ENCODE measurements around the gene PRKG2.

Gene PRKG2

DNA sequence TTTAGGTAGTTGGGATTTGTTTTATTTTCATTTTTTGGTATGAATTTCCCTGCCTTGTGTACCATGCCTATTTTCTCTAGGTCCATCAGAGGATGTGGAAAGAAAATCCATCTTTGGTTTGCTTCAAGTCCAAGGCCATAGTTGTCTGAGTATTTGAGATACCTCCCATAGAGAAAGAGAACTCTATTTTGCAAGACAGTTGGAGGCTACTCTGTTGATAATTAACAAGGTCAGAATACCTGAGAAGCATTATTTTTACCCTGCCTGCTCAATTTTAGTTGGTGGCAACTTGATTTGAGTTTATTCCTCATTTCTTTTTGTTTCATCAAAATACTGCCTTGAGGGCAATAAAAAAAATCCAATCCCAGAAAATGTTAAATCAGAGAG, 153.7 kb downstream of the PRKG2 start:
- Histone ChIP-seq H2AK5ac (ENCODE audit: low read length) (no peak overlapping the region), H4K12ac (ENCODE audit: low read depth, low read length) (no peak overlapping the region), H3K9ac (ENCODE audit: low read length) (no peak overlapping the region), H3K4me3 (ENCODE audit: low read depth, low read length) (no peak overlapping the region), H3K79me2 (ENCODE audit: control insufficient read depth, insufficient read depth, low read length, poor library complexity) (no peaks in the 10 kb centered on the region), H3K9me3 (ENCODE audit: insufficient read depth, low read depth, low read length) (no peaks in the 10 kb centered on the region), H2BK12ac (ENCODE audit: low read length) (no peak overlapping the region), H2AFZ (ENCODE audit: insufficient read depth, low read length, poor library complexity) (no peak overlapping the region), H2BK120ac (ENCODE audit: insufficient read depth, low read length, poor library complexity) (no peak overlapping the region), H3K4ac (ENCODE audit: low read depth, low read length) (no peak overlapping the region), H3K14ac (ENCODE audit: low read length) (no peak overlapping the region), H3K27ac (ENCODE audit: low read depth, low read length) (no peak overlapping the region), H3K36me3 (ENCODE audit: control insufficient read depth in 1 of 2, insufficient read depth in 2 of 2, low read length in 2 of 2) (no peaks in the 10 kb centered on the region), H4K91ac (ENCODE audit: low read depth, low read length) (no peak overlapping the region), H3K23ac (ENCODE audit: low read length) (no peak overlapping the region), H3K79me1 (ENCODE audit: low read length) (no peaks in the 10 kb centered on the region), H4K8ac (ENCODE audit: low read depth, low read length) (no peak overlapping the region), H3K27me3 (ENCODE audit: insufficient read depth, low read length) (no peaks in the 10 kb centered on the region), H2BK5ac (ENCODE audit: low read depth, low read length, poor library complexity) (no peak overlapping the region), H3K18ac (ENCODE audit: low read length) (no peak overlapping the region), H3K4me2 (ENCODE audit: low read length) (no peak overlapping the region), H3K4me1 (ENCODE audit: control insufficient read depth in 1 of 2, insufficient read depth in 2 of 2, low read length in 2 of 2) (no peaks in the 10 kb centered on the region)
- no peak for DNase-seq

DNA sequence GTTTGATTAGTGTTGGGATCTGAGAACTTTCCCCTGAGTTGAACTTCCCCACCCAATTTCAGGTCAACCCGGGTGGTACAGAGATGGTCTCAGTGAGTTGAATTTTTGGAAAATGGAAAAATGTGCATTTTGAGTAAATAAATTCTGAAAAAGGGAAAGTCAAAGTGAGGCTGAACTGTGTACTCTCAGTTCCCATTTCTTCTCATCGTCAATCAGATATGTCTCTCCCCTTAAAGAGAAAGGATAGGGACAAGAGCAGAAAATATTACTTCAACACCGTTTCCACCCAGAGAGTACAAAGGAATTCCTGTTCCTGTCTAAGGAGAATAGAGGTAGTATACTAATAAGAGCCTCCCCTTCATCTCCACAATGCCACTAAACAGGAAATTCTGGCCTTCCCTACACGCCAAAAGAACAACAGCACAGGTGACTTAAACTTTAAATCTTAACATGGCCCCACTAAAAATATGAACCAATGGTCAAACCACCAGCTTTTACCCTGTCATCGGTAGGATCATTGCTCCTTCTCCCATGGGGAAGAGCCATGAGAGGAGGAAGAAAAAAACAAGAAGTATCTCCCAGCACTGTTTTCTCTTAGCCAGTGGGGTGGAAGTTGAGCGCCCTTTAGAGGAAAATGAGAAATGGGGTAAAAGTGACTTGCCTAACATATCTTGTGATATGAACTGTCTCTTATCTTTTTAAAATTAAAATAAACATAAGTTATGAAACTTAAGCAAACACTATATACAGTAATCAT, 154.3 kb downstream of the PRKG2 start:
- no peak overlapping the region for H3K4me3 ChIP-seq (ENCODE audit: low read depth, low read length)
- H3K9me3 ChIP-seq (ENCODE audit: insufficient read depth, low read depth, low read length) = no peaks in the 10 kb centered on the region
- H2BK12ac ChIP-seq (ENCODE audit: low read length) = no peak overlapping the region
- no CpG with 5 or more reads among the region's 6 CpGs for WGBS (ENCODE audit: extremely low coverage, insufficient coverage, insufficient read length)
- H3K79me1 ChIP-seq (ENCODE audit: low read length) = no peaks in the 10 kb centered on the region
- H2BK5ac ChIP-seq (ENCODE audit: low read depth, low read length, poor library complexity) = no peak overlapping the region
- no peak overlapping the region for H2AK5ac ChIP-seq (ENCODE audit: low read length)
- H4K12ac ChIP-seq (ENCODE audit: low read depth, low read length) = no peak overlapping the region
- H3K27ac ChIP-seq (ENCODE audit: low read depth, low read length) = no peak overlapping the region
- no peak overlapping the region for H3K4me2 ChIP-seq (ENCODE audit: low read length)
- H3K79me2 ChIP-seq (ENCODE audit: control insufficient read depth, insufficient read depth, low read length, poor library complexity) = no peaks in the 10 kb centered on the region
- DNase-seq = peak in 1 of 2 donors; percentile 46
- no peak overlapping the region for H4K8ac ChIP-seq (ENCODE audit: low read depth, low read length)
- H3K14ac ChIP-seq (ENCODE audit: low read length) = no peak overlapping the region
- no peaks in the 10 kb centered on the region for H3K27me3 ChIP-seq (ENCODE audit: insufficient read depth, low read length)
- H4K91ac ChIP-seq (ENCODE audit: low read depth, low read length) = no peak overlapping the region
- H2AFZ ChIP-seq (ENCODE audit: insufficient read depth, low read length, poor library complexity) = no peak overlapping the region
- no peak overlapping the region for H3K4ac ChIP-seq (ENCODE audit: low read depth, low read length)
- H3K23ac ChIP-seq (ENCODE audit: low read length) = no peak overlapping the region
- no peaks in the 10 kb centered on the region for H3K36me3 ChIP-seq (ENCODE audit: control insufficient read depth in 1 of 2, insufficient read depth in 2 of 2, low read length in 2 of 2)
- H3K4me1 ChIP-seq (ENCODE audit: control insufficient read depth in 1 of 2, insufficient read depth in 2 of 2, low read length in 2 of 2) = no peaks in the 10 kb centered on the region
- H3K9ac ChIP-seq (ENCODE audit: low read length) = no peak overlapping the region
- H2BK120ac ChIP-seq (ENCODE audit: insufficient read depth, low read length, poor library complexity) = no peak overlapping the region
- H3K18ac ChIP-seq (ENCODE audit: low read length) = no peak overlapping the region

DNA sequence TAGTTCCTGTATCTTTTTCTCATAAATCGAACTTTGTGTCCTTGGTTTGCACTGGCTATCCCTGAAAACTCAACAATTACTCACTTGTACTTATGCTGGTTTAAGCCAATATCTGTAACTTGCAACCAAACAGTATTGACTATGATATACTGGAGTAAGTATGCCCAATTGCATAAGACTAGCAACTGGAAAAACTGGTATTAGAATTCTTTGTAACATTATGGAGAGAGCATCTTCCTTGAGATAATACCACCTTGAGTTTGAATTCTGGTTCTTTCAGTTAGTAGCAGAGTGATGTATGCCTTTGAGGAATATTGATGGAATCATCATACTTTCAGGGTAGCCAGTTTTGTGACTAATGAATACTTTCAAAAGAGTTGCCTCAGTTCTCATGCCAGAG, 156.4 kb downstream of the PRKG2 start:
- Histone ChIP-seq H3K27me3 (ENCODE audit: insufficient read depth, low read length) (no peaks in the 10 kb centered on the region), H2AFZ (ENCODE audit: insufficient read depth, low read length, poor library complexity) (no peak overlapping the region)
- no CpG with 5 or more reads among the region's 1 CpG for WGBS (ENCODE audit: extremely low coverage, insufficient coverage, insufficient read length)

DNA sequence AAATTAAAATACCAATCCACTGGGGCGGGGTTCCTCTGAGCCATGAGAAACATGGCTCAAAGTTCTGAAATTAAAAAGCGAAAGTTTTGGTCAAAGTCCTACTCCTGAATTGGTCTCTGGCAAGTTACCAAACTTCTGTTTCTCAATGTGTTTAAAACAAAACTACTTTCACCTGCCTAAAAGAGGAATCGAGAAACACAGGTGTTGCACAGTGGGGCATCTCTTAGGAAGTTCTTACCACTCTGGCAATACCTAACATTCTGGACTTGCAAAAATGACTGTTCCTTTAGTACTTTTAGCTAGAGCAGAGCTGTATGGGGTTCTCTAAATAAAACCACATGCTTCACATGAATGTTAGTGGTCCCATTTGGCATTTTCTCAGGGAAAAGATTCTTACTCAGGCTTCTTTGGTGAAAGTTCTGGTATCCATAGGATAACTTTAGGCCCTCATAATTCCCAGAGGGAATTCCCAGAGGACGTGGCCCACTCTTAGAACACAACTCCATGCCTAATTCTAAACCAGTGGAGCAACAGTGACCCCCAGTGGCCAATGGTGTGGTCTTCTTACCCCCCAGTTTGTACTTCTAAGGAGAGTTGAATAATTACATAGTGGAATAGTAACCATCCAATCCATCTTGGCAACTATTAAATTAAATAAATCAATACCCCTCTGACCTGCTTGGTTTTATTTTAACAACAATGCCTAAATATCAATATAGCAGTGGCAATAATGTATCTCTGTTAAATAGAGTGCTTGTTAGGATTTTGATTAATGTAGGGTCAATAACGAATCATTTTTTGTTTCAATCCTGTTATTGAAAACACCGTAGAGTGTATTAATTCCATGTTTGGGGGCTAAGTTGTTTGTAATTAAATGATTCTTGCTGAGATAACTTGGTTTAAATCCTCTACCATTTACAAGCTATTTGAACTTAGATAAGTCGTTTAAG, 162.6 kb downstream of the PRKG2 start:
- no peak overlapping the region for H3K18ac ChIP-seq (ENCODE audit: low read length)
- H3K4ac ChIP-seq (ENCODE audit: low read depth, low read length) = no peak overlapping the region
- no peak overlapping the region for H4K91ac ChIP-seq (ENCODE audit: low read depth, low read length)
- WGBS (ENCODE audit: extremely low coverage, insufficient coverage, insufficient read length) = no CpG with 5 or more reads among the region's 7 CpGs
- H3K14ac ChIP-seq (ENCODE audit: low read length) = no peak overlapping the region
- no peak overlapping the region for H3K9ac ChIP-seq (ENCODE audit: low read length)
- no peak overlapping the region for H3K23ac ChIP-seq (ENCODE audit: low read length)
- H3K79me2 ChIP-seq (ENCODE audit: control insufficient read depth, insufficient read depth, low read length, poor library complexity) = no peaks in the 10 kb centered on the region
- peak; percentile 28 to 69 for DNase-seq
- H2BK120ac ChIP-seq (ENCODE audit: insufficient read depth, low read length, poor library complexity) = no peak overlapping the region
- no peaks in the 10 kb centered on the region for H3K79me1 ChIP-seq (ENCODE audit: low read length)
- H2AK5ac ChIP-seq (ENCODE audit: low read length) = no peak overlapping the region
- no peak overlapping the region for H2BK5ac ChIP-seq (ENCODE audit: low read depth, low read length, poor library complexity)
- H2AFZ ChIP-seq (ENCODE audit: insufficient read depth, low read length, poor library complexity) = no peak overlapping the region
- no peak overlapping the region for H3K4me3 ChIP-seq (ENCODE audit: low read depth, low read length)
- H3K27ac ChIP-seq (ENCODE audit: low read depth, low read length) = no peak overlapping the region
- no peaks in the 10 kb centered on the region for H3K27me3 ChIP-seq (ENCODE audit: insufficient read depth, low read length)
- H3K9me3 ChIP-seq (ENCODE audit: insufficient read depth, low read depth, low read length) = no peaks in the 10 kb centered on the region
- H3K4me1 ChIP-seq (ENCODE audit: control insufficient read depth in 1 of 2, insufficient read depth in 2 of 2, low read length in 2 of 2) = no peaks in the 10 kb centered on the region
- no peaks in the 10 kb centered on the region for H3K36me3 ChIP-seq (ENCODE audit: control insufficient read depth in 1 of 2, insufficient read depth in 2 of 2, low read length in 2 of 2)
- H2BK12ac ChIP-seq (ENCODE audit: low read length) = no peak overlapping the region
- H4K8ac ChIP-seq (ENCODE audit: low read depth, low read length) = no peak overlapping the region
- H4K12ac ChIP-seq (ENCODE audit: low read depth, low read length) = no peak overlapping the region
- no peak overlapping the region for H3K4me2 ChIP-seq (ENCODE audit: low read length)

More for the DNA sequence above, 156.4 kb downstream of the PRKG2 start:
- Histone ChIP-seq H3K27ac (ENCODE audit: low read depth, low read length) (no peak overlapping the region), H2AK5ac (ENCODE audit: low read length) (no peak overlapping the region), H3K4me3 (ENCODE audit: low read depth, low read length) (no peak overlapping the region), H3K23ac (ENCODE audit: low read length) (no peak overlapping the region), H4K91ac (ENCODE audit: low read depth, low read length) (no peak overlapping the region), H4K12ac (ENCODE audit: low read depth, low read length) (no peak overlapping the region), H3K9ac (ENCODE audit: low read length) (no peak overlapping the region), H3K79me2 (ENCODE audit: control insufficient read depth, insufficient read depth, low read length, poor library complexity) (no peaks in the 10 kb centered on the region), H2BK120ac (ENCODE audit: insufficient read depth, low read length, poor library complexity) (no peak overlapping the region), H3K79me1 (ENCODE audit: low read length) (no peaks in the 10 kb centered on the region), H3K4ac (ENCODE audit: low read depth, low read length) (no peak overlapping the region), H3K18ac (ENCODE audit: low read length) (no peak overlapping the region), H3K9me3 (ENCODE audit: insufficient read depth, low read depth, low read length) (no peaks in the 10 kb centered on the region), H3K36me3 (ENCODE audit: control insufficient read depth in 1 of 2, insufficient read depth in 2 of 2, low read length in 2 of 2) (no peaks in the 10 kb centered on the region), H3K4me1 (ENCODE audit: control insufficient read depth in 1 of 2, insufficient read depth in 2 of 2, low read length in 2 of 2) (no peaks in the 10 kb centered on the region), H4K8ac (ENCODE audit: low read depth, low read length) (no peak overlapping the region), H2BK5ac (ENCODE audit: low read depth, low read length, poor library complexity) (no peak overlapping the region), H2BK12ac (ENCODE audit: low read length) (no peak overlapping the region), H3K4me2 (ENCODE audit: low read length) (no peak overlapping the region), H3K14ac (ENCODE audit: low read length) (no peak overlapping the region)
- DNase-seq = peak; percentile 1 to 95
